Esophagus muscularis mucosa (tissue), 4 donors: Measurements from ENCODE around the gene MAP3K15. TPM values are rescaled to one million over a fixed set of nuclear protein-coding genes. Genes with fewer than 3 reads are reported as not detected.

Source experiments
- DNase-seq: peaks from one replicate; pipeline ENCODE4 v3.0.0-alpha.2; 2017; ENCODE audit errors: extremely low spot score
- H3K27ac ChIP-seq, 4 donors: fragments of 200-600 bp; sonication (generic); replicated peaks in 1 of 4; 1 replicate in 3 of 4; 2 replicates in 1 of 4; pipeline ENCODE4 v1.5.1; 2016 to 2019; ENCODE audit warnings: mild to moderate bottlenecking in 1 of 4
- H3K27me3 ChIP-seq, 4 donors: fragments of 200-600 bp; sonication (generic); one replicate each; pipeline versions ENCODE4 v1.5.1 to v1.6.0; 2016 to 2019
- H3K36me3 ChIP-seq, 4 donors: fragments of 200-600 bp; sonication (generic); one replicate each; pipeline ENCODE4 v1.5.1; 2016 to 2019
- H3K4me1 ChIP-seq, 4 donors: fragments of 200-600 bp; sonication (generic); one replicate each; pipeline ENCODE4 v1.5.1; 2016 to 2019
- H3K4me3 ChIP-seq, 4 donors: fragments of 200-600 bp; sonication (generic); 1 replicate in 2 of 4; 2 replicates in 2 of 4; pipeline ENCODE4 v1.5.1; 2016 to 2019; ENCODE audit warnings: mild to moderate bottlenecking in 4 of 4, moderate library complexity in 1 of 4
- H3K9me3 ChIP-seq, 4 donors: fragments of 200-600 bp; sonication (generic); 1 replicate in 3 of 4; 2 replicates in 1 of 4; pipeline ENCODE4 v1.5.1; 2016 to 2019
- EP300 ChIP-seq: sonication (generic); formaldehyde crosslinking; IDR thresholded peaks from one replicate; pipeline ENCODE4 v1.6.1; 2017; ENCODE audit warnings: antibody characterized with exemption
- POLR2A ChIP-seq: fragments of 450-650 bp; IDR thresholded peaks from one replicate; pipeline ENCODE4 v1.6.1; 2017; ENCODE audit warnings: antibody characterized with exemption, moderate library complexity, mild to moderate bottlenecking, low read depth
- POLR2AphosphoS5 ChIP-seq, 2 donors: sonication (generic); formaldehyde crosslinking; IDR thresholded peaks; one replicate each; pipeline ENCODE4 v1.6.1; 2017; ENCODE audit warnings: antibody characterized with exemption in 2 of 2
- WGBS: methylation state at CpG from one replicate; pipeline ENCODE4 v1.1.5; 2018; 5-methylcytosine and 5-hydroxymethylcytosine counted together
- intact Hi-C: fragments of 100-400 bp; cut with DNase I; formaldehyde crosslinking; loops from one replicate; pipeline ENCODE4 v1.15.1; 2023
- total RNA-seq, 4 donors: library from RNA; depleted of rRNA; stranded (reverse); fragments of >200 nt; gene quantifications; one replicate each; pipeline versions ENCODE4 v1.1.0 to v1.2.1, GENCODE V29; 2016
- TF ChIP-seq, protein P1 (sequence below), 3 experiments: fragments of 200-600 bp in 2 of 3; fragments of 450-650 bp in 1 of 3; sonication (generic) in 2 of 3; IDR thresholded peaks; one replicate each; pipeline ENCODE4 v1.5.1; 2017 to 2019; ENCODE audit warnings: antibody characterized with exemption in 3 of 3, mild to moderate bottlenecking in 2 of 3, moderate library complexity in 1 of 3

MAP3K15 gene
- total RNA-seq, 4 donors from 2014 or later, result 0.13 to 0.33 TPM; not detected in 2

DNA sequence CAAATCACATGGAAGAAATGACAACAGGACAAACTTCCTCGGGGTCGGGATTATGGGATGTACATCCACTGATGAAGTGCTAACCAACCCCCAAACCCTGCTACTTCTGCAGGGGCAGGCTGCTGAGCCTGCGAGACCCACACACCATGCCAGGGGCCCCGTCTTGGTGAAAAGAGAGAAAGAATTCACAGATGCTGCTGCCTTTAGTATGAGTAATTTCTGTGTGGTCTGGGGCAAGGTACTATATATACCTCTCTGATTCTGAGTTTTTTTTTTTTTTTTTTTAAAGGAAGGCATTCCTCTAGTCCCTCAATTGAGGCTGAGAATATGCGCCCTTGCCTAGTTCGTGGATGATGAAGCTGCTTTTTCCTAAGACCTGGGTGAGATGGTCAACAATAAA lies 146.7 kb downstream of the MAP3K15 start:
- peaks cover 0 to 6% (median 3%) of the 10 kb centered on the region in 4 donors for H3K36me3 ChIP-seq
- H3K4me1 ChIP-seq, result peaks cover 0 to 12% (median 12%) of the 10 kb centered on the region in 4 donors
- H3K4me3 ChIP-seq, result no peak overlapping the region
- no peak overlapping the region for H3K27ac ChIP-seq
- TF ChIP-seq, protein P1, sequence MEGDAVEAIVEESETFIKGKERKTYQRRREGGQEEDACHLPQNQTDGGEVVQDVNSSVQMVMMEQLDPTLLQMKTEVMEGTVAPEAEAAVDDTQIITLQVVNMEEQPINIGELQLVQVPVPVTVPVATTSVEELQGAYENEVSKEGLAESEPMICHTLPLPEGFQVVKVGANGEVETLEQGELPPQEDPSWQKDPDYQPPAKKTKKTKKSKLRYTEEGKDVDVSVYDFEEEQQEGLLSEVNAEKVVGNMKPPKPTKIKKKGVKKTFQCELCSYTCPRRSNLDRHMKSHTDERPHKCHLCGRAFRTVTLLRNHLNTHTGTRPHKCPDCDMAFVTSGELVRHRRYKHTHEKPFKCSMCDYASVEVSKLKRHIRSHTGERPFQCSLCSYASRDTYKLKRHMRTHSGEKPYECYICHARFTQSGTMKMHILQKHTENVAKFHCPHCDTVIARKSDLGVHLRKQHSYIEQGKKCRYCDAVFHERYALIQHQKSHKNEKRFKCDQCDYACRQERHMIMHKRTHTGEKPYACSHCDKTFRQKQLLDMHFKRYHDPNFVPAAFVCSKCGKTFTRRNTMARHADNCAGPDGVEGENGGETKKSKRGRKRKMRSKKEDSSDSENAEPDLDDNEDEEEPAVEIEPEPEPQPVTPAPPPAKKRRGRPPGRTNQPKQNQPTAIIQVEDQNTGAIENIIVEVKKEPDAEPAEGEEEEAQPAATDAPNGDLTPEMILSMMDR (IDR thresholded peaks at IDR 0.05), result no peak
- no peak for TF ChIP-seq POLR2AphosphoS5 (IDR thresholded peaks at IDR 0.05)
- no peak for TF ChIP-seq EP300
- no peak for TF ChIP-seq POLR2A
- no peaks in the 10 kb centered on the region for H3K27me3 ChIP-seq
- 96% methylated on average over 6 of the region's 6 CpGs for WGBS
- H3K9me3 ChIP-seq, result no peaks in the 10 kb centered on the region
- DNase-seq, result no peak
- intact Hi-C loops, result no loop called here

DNA sequence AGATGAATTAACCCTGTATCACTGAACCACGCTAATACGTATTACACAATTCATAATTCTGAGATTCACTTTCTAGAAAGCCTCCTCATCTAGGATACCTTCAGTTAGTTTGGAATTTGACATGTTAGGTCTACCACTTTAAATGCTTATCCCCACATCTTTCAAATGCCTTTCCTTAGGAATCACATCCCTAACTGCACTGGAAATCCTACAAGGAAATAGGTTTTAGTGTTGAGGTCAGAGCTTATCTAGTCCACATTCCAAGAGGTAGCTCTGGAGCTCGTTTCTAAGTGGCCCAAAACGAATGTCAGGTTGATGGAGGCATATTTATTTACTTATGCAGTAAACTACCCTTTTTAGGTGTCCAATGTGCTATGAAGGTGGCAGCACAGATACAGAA lies 153.6 kb downstream of the MAP3K15 start:
- Histone ChIP-seq H3K9me3 (no peaks in the 10 kb centered on the region), H3K27me3 (no peaks in the 10 kb centered on the region), H3K27ac (no peak overlapping the region), H3K36me3 (peaks cover 19 to 73% (median 50%) of the 10 kb centered on the region in 4 donors), H3K4me3 (no peak overlapping the region), H3K4me1 (no peaks in the 10 kb centered on the region)
- WGBS, result 53% methylated on average over 4 of the region's 4 CpGs
- DNase-seq, result no peak
- intact Hi-C loops, result no loop called here
- no peak for TF ChIP-seq EP300
- TF ChIP-seq POLR2A, result no peak
- TF ChIP-seq, protein P1 (IDR thresholded peaks at IDR 0.05), result no peak
- no peak for TF ChIP-seq POLR2AphosphoS5 (IDR thresholded peaks at IDR 0.05)

DNA sequence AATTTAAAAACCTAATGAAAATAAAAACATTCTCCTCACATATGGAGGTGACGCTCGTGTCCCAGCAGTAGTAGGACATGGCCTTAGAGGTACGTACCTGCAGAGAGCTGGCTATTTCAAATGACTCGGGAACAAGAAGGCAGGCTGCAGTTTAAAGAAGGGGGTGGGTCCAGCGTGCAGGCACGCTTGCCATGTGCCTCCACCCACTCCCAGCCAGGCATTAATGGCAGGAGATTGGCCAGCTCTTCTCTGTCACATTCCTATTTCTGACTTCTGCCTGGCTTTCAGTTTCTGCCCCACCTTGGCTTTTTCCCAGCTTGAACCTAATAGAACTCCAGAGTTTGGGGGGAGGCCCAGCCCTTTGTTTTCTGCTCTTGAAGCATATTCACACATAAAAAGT lies 154.4 kb downstream of the MAP3K15 start:
- H3K4me1 ChIP-seq, result no peaks in the 10 kb centered on the region
- no peak overlapping the region for H3K27ac ChIP-seq
- no peaks in the 10 kb centered on the region for H3K27me3 ChIP-seq
- H3K9me3 ChIP-seq, result no peaks in the 10 kb centered on the region
- intact Hi-C loops, result no loop called here
- DNase-seq, result no peak
- TF ChIP-seq EP300 (no peak), POLR2A (no peak), POLR2AphosphoS5 (IDR thresholded peaks at IDR 0.05) (no peak)
- TF ChIP-seq, protein P1 (IDR thresholded peaks at IDR 0.05), result no peak
- H3K4me3 ChIP-seq, result no peak overlapping the region
- WGBS, result 80% methylated on average over 6 of the region's 6 CpGs
- peaks cover 19 to 81% (median 58%) of the 10 kb centered on the region in 4 donors for H3K36me3 ChIP-seq

GRCh38 chrX:19358521-19358920 lies 156.8 kb downstream of the MAP3K15 start:
- Histone ChIP-seq H3K27ac (no peak overlapping the region), H3K4me3 (no peak overlapping the region), H3K4me1 (no peaks in the 10 kb centered on the region), H3K9me3 (no peaks in the 10 kb centered on the region), H3K27me3 (no peaks in the 10 kb centered on the region), H3K36me3 (peaks cover 28 to 97% (median 74%) of the 10 kb centered on the region in 4 donors)
- no peak for TF ChIP-seq EP300
- TF ChIP-seq POLR2A, result no peak
- TF ChIP-seq, protein P1 (IDR thresholded peaks at IDR 0.05), result no peak
- no peak for TF ChIP-seq POLR2AphosphoS5 (IDR thresholded peaks at IDR 0.05)
- 77% methylated on average over 7 of the region's 7 CpGs for WGBS
- intact Hi-C loops, result no loop called here
- DNase-seq, result no peak

- Histone ChIP-seq H3K9me3 (no peaks in the 10 kb centered on the region), H3K36me3 (peaks cover 54 to 100% (median 89%) of the 10 kb centered on the region in 4 donors), H3K4me3 (no peak overlapping the region), H3K27ac (no peak overlapping the region), H3K4me1 (no peaks in the 10 kb centered on the region), H3K27me3 (no peaks in the 10 kb centered on the region)
- WGBS, result 89% methylated on average over 6 of the region's 6 CpGs
- intact Hi-C loops, result no loop called here
- no peak for DNase-seq
- TF ChIP-seq POLR2AphosphoS5 (IDR thresholded peaks at IDR 0.05) (no peak), POLR2A (no peak), EP300 (no peak)
- TF ChIP-seq, protein P1 (IDR thresholded peaks at IDR 0.05), result no peak
Measured at GRCh38 chrX:19354625-19355024, 160.7 kb downstream of the MAP3K15 start.
